ENCODE results near the gene KCNJ2. TPM values are rescaled to one million over a fixed set of nuclear protein-coding genes. Genes with fewer than 3 reads are reported as not detected.
A peak's percentile ranks its signal among the peaks of the same experiment; 100 is the strongest.

The KCNJ2 gene
- total and polyA plus RNA-seq, 4 donors = 6.4 to 12.7 (median 8.2) TPM

DNA sequence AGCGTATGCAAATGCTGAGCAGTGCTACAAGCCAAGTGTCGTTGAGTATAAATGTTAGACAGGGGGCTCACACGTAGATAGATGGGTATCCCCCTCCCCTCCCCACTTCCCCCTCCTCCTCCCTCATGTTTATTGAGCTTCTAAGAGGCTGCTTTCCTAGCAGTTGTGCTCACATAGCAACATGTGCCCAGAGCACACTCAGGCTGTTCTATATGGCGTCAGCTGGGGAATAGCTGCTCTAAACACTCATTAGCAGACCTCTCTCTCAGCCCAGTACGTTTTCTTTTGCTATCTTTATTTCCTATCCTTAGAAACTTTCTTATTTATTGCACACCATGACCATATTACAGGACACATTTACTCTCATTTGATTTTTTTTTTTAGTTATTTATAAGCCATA, 1.8 kb downstream of the KCNJ2 start:
- H3K4me3 ChIP-seq = no peak overlapping the region
- no peak for ATAC-seq (ENCODE audit: insufficient read depth, low FRiP score)

DNA sequence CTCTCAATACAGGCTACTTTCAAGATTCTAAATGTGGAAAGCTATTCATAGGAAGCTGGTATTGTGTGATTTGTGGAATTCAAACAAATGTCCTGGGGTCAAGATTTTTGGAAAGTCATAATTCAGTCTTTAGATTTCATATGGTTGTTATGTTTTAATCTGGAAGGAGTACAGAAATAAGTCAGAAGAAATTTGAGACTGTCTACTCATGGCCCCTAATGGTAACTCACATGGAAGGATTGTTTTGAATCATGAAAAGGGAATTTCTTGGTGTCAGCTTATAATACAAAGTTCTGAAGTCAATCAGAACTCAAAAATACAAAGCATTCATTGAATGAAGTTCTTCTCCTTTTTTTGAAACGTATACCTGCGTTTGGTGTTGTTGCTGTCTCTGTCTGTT, 3.1 kb downstream of the KCNJ2 start:
- peaks cover 0 to 17% (median 4%) of the 10 kb centered on the region in 5 donors for H3K4me1 ChIP-seq (ENCODE audit: control insufficient read depth in 5 of 5, insufficient read depth in 5 of 5, low read length in 5 of 5)
- WGBS, 2 donors = 63 to 66% methylated on average over 2 of the region's 2 CpGs
- H3K4me3 ChIP-seq = no peak overlapping the region
- TF ChIP-seq, protein P1, sequence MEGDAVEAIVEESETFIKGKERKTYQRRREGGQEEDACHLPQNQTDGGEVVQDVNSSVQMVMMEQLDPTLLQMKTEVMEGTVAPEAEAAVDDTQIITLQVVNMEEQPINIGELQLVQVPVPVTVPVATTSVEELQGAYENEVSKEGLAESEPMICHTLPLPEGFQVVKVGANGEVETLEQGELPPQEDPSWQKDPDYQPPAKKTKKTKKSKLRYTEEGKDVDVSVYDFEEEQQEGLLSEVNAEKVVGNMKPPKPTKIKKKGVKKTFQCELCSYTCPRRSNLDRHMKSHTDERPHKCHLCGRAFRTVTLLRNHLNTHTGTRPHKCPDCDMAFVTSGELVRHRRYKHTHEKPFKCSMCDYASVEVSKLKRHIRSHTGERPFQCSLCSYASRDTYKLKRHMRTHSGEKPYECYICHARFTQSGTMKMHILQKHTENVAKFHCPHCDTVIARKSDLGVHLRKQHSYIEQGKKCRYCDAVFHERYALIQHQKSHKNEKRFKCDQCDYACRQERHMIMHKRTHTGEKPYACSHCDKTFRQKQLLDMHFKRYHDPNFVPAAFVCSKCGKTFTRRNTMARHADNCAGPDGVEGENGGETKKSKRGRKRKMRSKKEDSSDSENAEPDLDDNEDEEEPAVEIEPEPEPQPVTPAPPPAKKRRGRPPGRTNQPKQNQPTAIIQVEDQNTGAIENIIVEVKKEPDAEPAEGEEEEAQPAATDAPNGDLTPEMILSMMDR (IDR thresholded peaks at IDR 0.05; ENCODE audit: control extremely low read depth, extremely low read depth) = no peak
- H3K27ac ChIP-seq (ENCODE audit: low read depth in 1 of 2, low read length in 1 of 2) = peak overlapping the region in 1 of 2 donors; percentile 73
- peaks cover 0 to 24% (median 5%) of the 10 kb centered on the region in 3 donors for H3K27me3 ChIP-seq (ENCODE audit: control insufficient read depth in 3 of 3, insufficient read depth in 3 of 3, low read length in 2 of 3)
- H3K36me3 ChIP-seq (ENCODE audit: control insufficient read depth in 4 of 4, insufficient read depth in 4 of 4, low read length in 4 of 4) = peaks cover 3 to 9% (median 6%) of the 10 kb centered on the region in 4 donors
- no peak for ATAC-seq (ENCODE audit: insufficient read depth, low FRiP score)
- no peak overlapping the region for H3K9ac ChIP-seq (ENCODE audit: insufficient read depth in 1 of 2, low read length in 2 of 2)
- DNase-seq = no peak
- H3K9me3 ChIP-seq (ENCODE audit: control insufficient read depth in 4 of 4, insufficient read depth in 3 of 4, low read length in 3 of 4) = peaks cover 0 to 4% (median 0%) of the 10 kb centered on the region in 4 donors

More for the DNA sequence above, 1.8 kb downstream of the KCNJ2 start:
- TF ChIP-seq, protein P1 (IDR thresholded peaks at IDR 0.05; ENCODE audit: control extremely low read depth, extremely low read depth) = no peak
- peaks cover 0 to 2% (median 0%) of the 10 kb centered on the region in 4 donors for H3K9me3 ChIP-seq (ENCODE audit: control insufficient read depth in 4 of 4, insufficient read depth in 3 of 4, low read length in 3 of 4)
- H3K9ac ChIP-seq (ENCODE audit: insufficient read depth in 1 of 2, low read length in 2 of 2) = no peak overlapping the region
- H3K4me1 ChIP-seq (ENCODE audit: control insufficient read depth in 5 of 5, insufficient read depth in 5 of 5, low read length in 5 of 5) = peaks cover 0 to 17% (median 4%) of the 10 kb centered on the region in 5 donors
- H3K27ac ChIP-seq (ENCODE audit: low read depth in 1 of 2, low read length in 1 of 2) = peak overlapping the region in 1 of 2 donors; percentile 90
- peaks cover under 1 to 8% (median 5%) of the 10 kb centered on the region in 4 donors for H3K36me3 ChIP-seq (ENCODE audit: control insufficient read depth in 4 of 4, insufficient read depth in 4 of 4, low read length in 4 of 4)
- WGBS, 2 donors = 55 to 72% methylated on average over 5 of the region's 5 CpGs
- peaks cover 0 to 24% (median 9%) of the 10 kb centered on the region in 3 donors for H3K27me3 ChIP-seq (ENCODE audit: control insufficient read depth in 3 of 3, insufficient read depth in 3 of 3, low read length in 2 of 3)
- DNase-seq = peak in 2 of 3 donors; percentile 23 to 29

DNA sequence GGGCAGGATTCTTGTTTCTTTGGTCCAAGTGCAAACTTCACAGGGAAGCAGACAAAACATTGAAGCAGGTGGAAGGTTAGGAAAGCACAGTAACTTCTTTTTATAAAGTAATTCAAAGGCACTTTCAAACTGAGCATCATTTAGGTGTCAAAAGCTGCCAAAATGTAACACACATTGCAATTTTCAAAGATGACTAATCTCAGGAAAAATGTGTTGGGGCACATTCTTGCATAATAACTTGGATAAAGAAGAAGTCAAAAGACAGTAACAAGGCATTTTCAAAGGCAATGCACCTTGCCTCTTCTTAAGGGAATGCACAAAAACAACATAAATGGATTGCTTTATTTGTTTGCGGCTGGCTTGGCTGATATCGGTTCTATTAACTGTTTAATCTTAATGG, 3.6 kb downstream of the KCNJ2 start:
- no peak for ATAC-seq (ENCODE audit: insufficient read depth, low FRiP score)
- no peak for DNase-seq
- Histone ChIP-seq H3K9me3 (ENCODE audit: control insufficient read depth in 4 of 4, insufficient read depth in 3 of 4, low read length in 3 of 4) (peaks cover 0 to 4% (median 0%) of the 10 kb centered on the region in 4 donors), H3K4me3 (no peak overlapping the region), H3K36me3 (ENCODE audit: control insufficient read depth in 4 of 4, insufficient read depth in 4 of 4, low read length in 4 of 4) (peaks cover 3 to 9% (median 6%) of the 10 kb centered on the region in 4 donors), H3K9ac (ENCODE audit: insufficient read depth in 1 of 2, low read length in 2 of 2) (no peak overlapping the region), H3K27ac (ENCODE audit: low read depth in 1 of 2, low read length in 1 of 2) (peak overlapping the region in 1 of 2 donors; percentile 73), H3K4me1 (ENCODE audit: control insufficient read depth in 5 of 5, insufficient read depth in 5 of 5, low read length in 5 of 5) (peaks cover 0 to 13% (median under 1%) of the 10 kb centered on the region in 5 donors), H3K27me3 (ENCODE audit: control insufficient read depth in 3 of 3, insufficient read depth in 3 of 3, low read length in 2 of 3) (peaks cover 0 to 24% (median 2%) of the 10 kb centered on the region in 3 donors)
- 88 to 89% methylated on average over 2 of the region's 2 CpGs for WGBS, 2 donors
- TF ChIP-seq, protein P1 (IDR thresholded peaks at IDR 0.05; ENCODE audit: control extremely low read depth, extremely low read depth) = no peak
